ENCODE data around the gene MALRD1. TPM values are rescaled to one million over a fixed set of nuclear protein-coding genes. Genes with fewer than 3 reads are reported as not detected.

The MALRD1 gene
- total and polyA plus RNA-seq, 2 of the 8 experiments (the other 6 are each of a cell fraction or from before 2014, with no cell fraction given), result 0.32 to 0.35 TPM

DNA sequence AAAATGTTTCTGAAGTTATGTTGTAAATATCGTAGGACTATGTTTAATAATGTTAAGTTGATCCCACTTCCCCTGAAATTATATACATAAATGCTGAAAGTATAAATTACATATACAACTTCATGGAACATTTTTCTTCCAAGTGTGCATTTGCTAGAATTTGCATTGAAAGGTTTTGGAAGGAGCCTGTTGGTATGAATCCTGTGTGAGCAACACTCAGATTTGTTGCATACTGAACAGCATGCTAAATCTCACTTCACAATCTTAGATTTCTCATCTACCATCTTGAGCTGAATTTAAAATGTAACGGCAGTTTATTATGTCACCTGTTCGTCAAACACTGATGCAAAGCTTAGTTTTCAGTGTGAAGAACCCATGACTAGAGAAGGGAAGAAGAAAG lies 172.6 kb downstream of the MALRD1 start:
- no peaks in the 10 kb centered on the region for H3K79me1 ChIP-seq (ENCODE audit: low read depth, low read length)
- FAIRE-seq (no peak), DNase-seq (ENCODE audit: low read depth in 1 of 2, low spot score in 2 of 2) (no peak)
- H3K14ac ChIP-seq (ENCODE audit: insufficient read length), result no peak overlapping the region
- H3K79me2 ChIP-seq (ENCODE audit: control insufficient read depth in 1 of 2, insufficient read depth in 2 of 2, low read length in 2 of 2), result no peaks in the 10 kb centered on the region
- no peak overlapping the region for H3K27ac ChIP-seq (ENCODE audit: low read depth, low read length)
- 92% methylated on average over 3 of the region's 3 CpGs; no CpG with 5 or more reads in 1 of the 2 experiments for WGBS, 2 experiments (ENCODE audit: extremely low coverage in 1 of 2, insufficient coverage in 1 of 2, insufficient read length in 1 of 2, insufficient replicate concordance in 2 of 2, low coverage in 1 of 2, low lambda C conversion rate in 2 of 2, missing lambda C conversion rate in 1 of 2)
- H3K36me3 ChIP-seq (ENCODE audit: control insufficient read depth in 2 of 4, insufficient read depth in 4 of 4, low read length in 3 of 4), result no peaks in the 10 kb centered on the region
- H3K9me3 ChIP-seq (ENCODE audit: insufficient read depth in 2 of 2, low read depth in 1 of 2, low read length in 1 of 2), result no peaks in the 10 kb centered on the region
- no peak overlapping the region for H3K56ac ChIP-seq (replicated peaks; ENCODE audit: insufficient read length, low read depth, low read length)
- no peak overlapping the region for H3K23ac ChIP-seq (ENCODE audit: insufficient read length)
- ChIA-PET CTCF (ENCODE audit: partially characterized antibody) (interaction anchor here (1.9 kb wide), 1 partner anchor 10 kb away, joined by 6 read pairs; no protein-coding TSS in a partner anchor), POLR2A (ENCODE audit: partially characterized antibody) (no interaction called here)
- H4K20me1 ChIP-seq (replicated peaks in 1 of 2; ENCODE audit: control insufficient read depth in 1 of 2, insufficient read depth in 2 of 2, low read length in 2 of 2), result no peaks in the 10 kb centered on the region
- H2AFZ ChIP-seq (ENCODE audit: low read length), result no peak overlapping the region
- no peak overlapping the region for H2BK5ac ChIP-seq (ENCODE audit: low read depth, low read length)
- H3K4ac ChIP-seq (replicated peaks; ENCODE audit: insufficient read length, low read depth, low read length), result no peak overlapping the region
- H2BK15ac ChIP-seq (ENCODE audit: low read length), result no peak overlapping the region
- no peak overlapping the region for H4K8ac ChIP-seq (ENCODE audit: extremely low read depth, insufficient read depth, low read length)
- no peak overlapping the region for H4K5ac ChIP-seq (ENCODE audit: insufficient read length, low read depth, low read length)
- no peak overlapping the region for H3K4me3 ChIP-seq (ENCODE audit: extremely low read depth in 1 of 4, insufficient read depth in 2 of 4, low read depth in 3 of 4, low read length in 4 of 4)
- H3K4me1 ChIP-seq (replicated peaks in 1 of 4; ENCODE audit: control insufficient read depth in 3 of 4, insufficient read depth in 4 of 4, low read length in 3 of 4), result no peaks in the 10 kb centered on the region
- no peaks in the 10 kb centered on the region for H3K27me3 ChIP-seq (replicated peaks in 1 of 4; ENCODE audit: control insufficient read depth in 3 of 4, extremely low read depth in 1 of 4, insufficient read depth in 3 of 4, low read length in 3 of 4)
- H4K91ac ChIP-seq (replicated peaks; ENCODE audit: insufficient read length, low read length), result no peak overlapping the region
- H3K23me2 ChIP-seq (ENCODE audit: low read depth, low read length), result no peaks in the 10 kb centered on the region
- H3K18ac ChIP-seq (ENCODE audit: extremely low read depth, low read length), result no peak overlapping the region
- no peak overlapping the region for H3K9ac ChIP-seq (replicated peaks in 1 of 4; ENCODE audit: extremely low read depth in 1 of 4, low read depth in 3 of 4, low read length in 3 of 4)
- no peak overlapping the region for H2AK5ac ChIP-seq (ENCODE audit: low read depth, low read length)
- H2BK120ac ChIP-seq (replicated peaks; ENCODE audit: low read depth, low read length), result no peak overlapping the region
- H2BK20ac ChIP-seq (ENCODE audit: low read length), result no peak overlapping the region
- TF ChIP-seq TAF1 (IDR thresholded peaks at IDR 0.05; ENCODE audit: low read depth, low read length), result no peak
- TF ChIP-seq SUZ12 (IDR thresholded peaks at IDR 0.05; ENCODE audit: low read length), result no peak
- TF ChIP-seq RAD21 (IDR thresholded peaks at IDR 0.05 in 1 of 2, conservative IDR thresholded peaks at IDR 0.05 in 1 of 2; ENCODE audit: low read depth in 2 of 2, low read length in 2 of 2), result no peak
- TF ChIP-seq MAFK (IDR thresholded peaks at IDR 0.05; ENCODE audit: low read depth, low read length), result no peak
- no peak for TF ChIP-seq RXRA (IDR thresholded peaks at IDR 0.05; ENCODE audit: insufficient read depth, low read depth, low read length)
- TF ChIP-seq CHD1 (IDR thresholded peaks at IDR 0.05; ENCODE audit: low read depth, low read length), result no peak
- TF ChIP-seq TEAD4 (IDR thresholded peaks at IDR 0.05; ENCODE audit: low read depth, low read length), result no peak
- TF ChIP-seq HDAC6 (IDR thresholded peaks at IDR 0.05; ENCODE audit: low read depth, low read length), result no peak
- no peak for TF ChIP-seq SRF (IDR thresholded peaks at IDR 0.05; ENCODE audit: low read depth, low read length)
- no peak for TF ChIP-seq TBP (IDR thresholded peaks at IDR 0.05; ENCODE audit: low read depth, low read length)
- H3K4me2 ChIP-seq (ENCODE audit: insufficient read depth in 1 of 2, low read depth in 2 of 2, low read length in 2 of 2), result no peak overlapping the region
- H2BK12ac ChIP-seq (ENCODE audit: low read depth, low read length), result no peak overlapping the region
